HEK293 (cell line): Measurements from ENCODE around the gene AQP12A.

Source experiments
- CTCF ChIA-PET: fragments of 350-600 bp; formaldehyde crosslinking; extraction: SDS; loops from one replicate; lab custom pipeline; 2021; ENCODE audit warnings: antibody characterized with exemption; lab: Yijun Ruan, JAX
- POLR2A ChIA-PET: fragments of 300-600 bp; formaldehyde crosslinking; extraction: SDS; loops from one replicate; lab custom pipeline; 2020; ENCODE audit warnings: antibody characterized with exemption, inconsistent platforms; lab: Yijun Ruan, JAX
- H3K27ac ChIP-seq: fragments of 200-500 bp; sonication (Bioruptor generic); 2 replicates; pipeline ENCODE4 v1.5.1; 2014; ENCODE audit warnings: low read depth, low read length, control low read depth, inconsistent platforms; ENCODE audit errors: extremely low read depth
- H3K36me3 ChIP-seq, 2 experiments: fragments of 200-500 bp in 1 of 2; sonication (Bioruptor generic) in 1 of 2; 1 replicate in 1 of 2; 2 replicates in 1 of 2; pipeline ENCODE4 v1.5.1; 2014 to 2017; ENCODE audit warnings: inconsistent platforms in 2 of 2, low read length in 2 of 2; ENCODE audit not compliant: control insufficient read depth in 2 of 2, insufficient read depth in 1 of 2
- H3K4me1 ChIP-seq: fragments of 200-500 bp; sonication (Bioruptor generic); 2 replicates; pipeline ENCODE4 v1.5.1; 2014; ENCODE audit warnings: mild to moderate bottlenecking, low read length, inconsistent platforms; ENCODE audit not compliant: control insufficient read depth, insufficient read depth
- H3K4me3 ChIP-seq: 2 replicates; pipeline ENCODE4 v1.5.1; 2011; ENCODE audit warnings: low read depth, mild to moderate bottlenecking, control low read depth, low read length, moderate library complexity
- H3K9me3 ChIP-seq: fragments of 200-500 bp; sonication (Bioruptor generic); 2 replicates; pipeline ENCODE4 v1.5.1; 2014; ENCODE audit warnings: low read depth, low read length, inconsistent platforms; ENCODE audit not compliant: control insufficient read depth, insufficient read depth
- ELK4 ChIP-seq: IDR thresholded peaks from 2 replicates; pipeline ENCODE4 v1.6.1; 2011; ENCODE audit warnings: mild to moderate bottlenecking, low read depth, low read length, borderline replicate concordance
- GLI4 ChIP-seq: fragments of 450-650 bp; formaldehyde crosslinking; IDR thresholded peaks from 2 replicates; pipeline ENCODE4 v1.5.1; 2016; ENCODE audit warnings: missing biosample characterization, missing genetic modification characterization
- GLIS1 ChIP-seq: fragments of 450-650 bp; formaldehyde crosslinking; IDR thresholded peaks from 2 replicates; pipeline ENCODE4 v1.5.1; 2016; ENCODE audit warnings: missing biosample characterization, missing genetic modification characterization
- GLIS2 ChIP-seq: fragments of 450-650 bp; formaldehyde crosslinking; IDR thresholded peaks from 2 replicates; pipeline ENCODE4 v1.5.1; 2016; ENCODE audit warnings: missing biosample characterization, missing genetic modification characterization
- KLF8 ChIP-seq: fragments of 450-650 bp; formaldehyde crosslinking; IDR thresholded peaks from 2 replicates; pipeline ENCODE4 v1.5.1; 2016; ENCODE audit warnings: missing biosample characterization, missing genetic modification characterization
- MEIS1 ChIP-seq: sonication (generic); formaldehyde crosslinking; IDR thresholded peaks from 2 replicates; pipeline ENCODE4 v1.8.1; 2022; ENCODE audit warnings: missing genetic modification reagents, mild to moderate bottlenecking, borderline replicate concordance
- OSR2 ChIP-seq: fragments of 450-650 bp; formaldehyde crosslinking; IDR thresholded peaks from 2 replicates; pipeline ENCODE4 v1.5.1; 2016; ENCODE audit warnings: missing biosample characterization, missing genetic modification characterization
- OVOL3 ChIP-seq: fragments of 450-650 bp; formaldehyde crosslinking; IDR thresholded peaks from 2 replicates; pipeline ENCODE4 v1.5.1; 2016; ENCODE audit warnings: missing biosample characterization, missing genetic modification characterization
- PRDM10 ChIP-seq: fragments of 450-650 bp; formaldehyde crosslinking; IDR thresholded peaks from 2 replicates; pipeline ENCODE4 v1.5.1; 2016; ENCODE audit warnings: missing biosample characterization, missing genetic modification characterization
- SALL2 ChIP-seq: fragments of 450-650 bp; formaldehyde crosslinking; IDR thresholded peaks from 2 replicates; pipeline ENCODE4 v1.5.0; 2017; ENCODE audit warnings: missing biosample characterization, mild to moderate bottlenecking, missing genetic modification characterization, borderline replicate concordance
- SP2 ChIP-seq: fragments of 450-650 bp; formaldehyde crosslinking; IDR thresholded peaks from 2 replicates; pipeline ENCODE4 v1.5.1; 2016; ENCODE audit warnings: missing biosample characterization, missing genetic modification characterization
- SP7 ChIP-seq: fragments of 450-650 bp; formaldehyde crosslinking; IDR thresholded peaks from 2 replicates; pipeline ENCODE4 v1.5.1; 2016; ENCODE audit warnings: missing biosample characterization, missing genetic modification characterization
- ZBTB10 ChIP-seq: fragments of 450-650 bp; formaldehyde crosslinking; IDR thresholded peaks from 2 replicates; pipeline ENCODE4 v1.5.1; 2016; ENCODE audit warnings: missing biosample characterization, missing genetic modification characterization
- ZBTB20 ChIP-seq: fragments of 450-650 bp; formaldehyde crosslinking; IDR thresholded peaks from 2 replicates; pipeline ENCODE4 v1.5.1; 2016; ENCODE audit warnings: missing biosample characterization, missing genetic modification characterization
- ZIC2 ChIP-seq: fragments of 450-650 bp; formaldehyde crosslinking; IDR thresholded peaks from 2 replicates; pipeline ENCODE4 v1.5.1; 2016; ENCODE audit warnings: missing biosample characterization, missing genetic modification characterization
- ZNF112 ChIP-seq: fragments of 450-650 bp; formaldehyde crosslinking; IDR thresholded peaks from 2 replicates; pipeline ENCODE4 v1.5.0; 2017; ENCODE audit warnings: missing biosample characterization, missing genetic modification characterization
- ZNF362 ChIP-seq: fragments of 450-650 bp; formaldehyde crosslinking; IDR thresholded peaks from 2 replicates; pipeline ENCODE4 v1.5.1; 2016; ENCODE audit warnings: missing biosample characterization, missing genetic modification characterization
- ZNF529 ChIP-seq: fragments of 450-650 bp; formaldehyde crosslinking; IDR thresholded peaks from 2 replicates; pipeline ENCODE4 v1.5.1; 2017; ENCODE audit warnings: missing genetic modification characterization, missing biosample characterization; ENCODE audit not compliant: insufficient replicate concordance
- ZNF555 ChIP-seq: fragments of 450-650 bp; formaldehyde crosslinking; conservative IDR thresholded peaks from 2 replicates; pipeline ENCODE4 v1.5.1; 2017; ENCODE audit warnings: missing biosample characterization, mild to moderate bottlenecking, missing genetic modification characterization, inconsistent platforms
- ZNF558 ChIP-seq: fragments of 450-650 bp; formaldehyde crosslinking; IDR thresholded peaks from 2 replicates; pipeline ENCODE4 v1.5.1; 2016; ENCODE audit warnings: missing biosample characterization, missing genetic modification characterization
- ZNF561 ChIP-seq: fragments of 450-650 bp; IDR thresholded peaks from 2 replicates; pipeline ENCODE4 v1.5.1; 2018; ENCODE audit warnings: missing biosample characterization, missing genetic modification characterization, borderline replicate concordance
- ZNF571 ChIP-seq: fragments of 450-650 bp; formaldehyde crosslinking; IDR thresholded peaks from 2 replicates; pipeline ENCODE4 v1.5.0; 2017; ENCODE audit warnings: missing biosample characterization, missing genetic modification characterization
- ZNF624 ChIP-seq: fragments of 450-650 bp; formaldehyde crosslinking; IDR thresholded peaks from 2 replicates; pipeline ENCODE4 v1.5.1; 2017; ENCODE audit warnings: missing biosample characterization, missing genetic modification characterization
- ZNF658 ChIP-seq: fragments of 450-650 bp; formaldehyde crosslinking; IDR thresholded peaks from 2 replicates; pipeline ENCODE4; 2016; ENCODE audit warnings: missing biosample characterization, missing genetic modification characterization

The AQP12A gene

GRCh38 chr2:240705204-240705791, 13.6 kb downstream of the AQP12A start:
- TF ChIP-seq ZNF658: no peak
- TF ChIP-seq MEIS1 (CRISPR knock-in tag): no peak
- TF ChIP-seq OVOL3 (tag by site-specific recombination): no peak
- TF ChIP-seq ZNF112 (tag by site-specific recombination): no peak
- no peak for TF ChIP-seq ZIC2 (tag by site-specific recombination)
- no peak for TF ChIP-seq ZNF555 (tag by site-specific recombination)
- TF ChIP-seq ZNF529 (tag by site-specific recombination): no peak
- TF ChIP-seq ZNF571: no peak
- no peak for TF ChIP-seq ZNF624 (tag by site-specific recombination)
- no peak for TF ChIP-seq ZNF558 (tag by site-specific recombination)
- no peak for TF ChIP-seq SP2
- TF ChIP-seq ELK4: no peak
- TF ChIP-seq ZNF362 (tag by site-specific recombination): no peak
- TF ChIP-seq ZBTB20 (tag by site-specific recombination): no peak
- CTCF ChIA-PET: interaction anchor here (0.5 to 0.6 kb wide), 2 partner anchors 21 to 137 kb away, joined by 3 to 6 read pairs; no protein-coding TSS in a partner anchor

GRCh38 chr2:240707043-240707756, 15.5 kb downstream of the AQP12A start:
- Histone ChIP-seq H3K9me3 (no peaks in the 10 kb centered on the region), H3K36me3 (no peaks in the 10 kb centered on the region), H3K4me1 (no peaks in the 10 kb centered on the region), H3K4me3 (no peak overlapping the region), H3K27ac (no peak overlapping the region)
- ChIA-PET POLR2A (no interaction called here), CTCF (no interaction called here)
- TF ChIP-seq SP7 (no peak), ZNF561 (no peak), MEIS1 (CRISPR knock-in tag) (no peak), SALL2 (tag by site-specific recombination) (no peak), GLIS1 (no peak)

More at GRCh38 chr2:240705204-240705791, 13.6 kb downstream of the AQP12A start:
- Histone ChIP-seq H3K36me3 (no peaks in the 10 kb centered on the region), H3K4me1 (no peaks in the 10 kb centered on the region), H3K4me3 (no peak overlapping the region), H3K27ac (no peak overlapping the region), H3K9me3 (no peaks in the 10 kb centered on the region)
- POLR2A ChIA-PET: no interaction called here

- Histone ChIP-seq H3K9me3 (no peaks in the 10 kb centered on the region), H3K27ac (no peak overlapping the region), H3K36me3 (no peaks in the 10 kb centered on the region), H3K4me3 (no peak overlapping the region), H3K4me1 (no peaks in the 10 kb centered on the region)
- POLR2A ChIA-PET: no interaction called here
- CTCF ChIA-PET: no interaction called here
- no peak for TF ChIP-seq SALL2 (tag by site-specific recombination)
- TF ChIP-seq MEIS1 (CRISPR knock-in tag): no peak
- TF ChIP-seq GLIS2 (tag by site-specific recombination): no peak
- no peak for TF ChIP-seq KLF8 (tag by site-specific recombination)
- no peak for TF ChIP-seq PRDM10 (tag by site-specific recombination)
- TF ChIP-seq GLI4: no peak
- no peak for TF ChIP-seq OSR2 (tag by site-specific recombination)
- no peak for TF ChIP-seq ZBTB10
Observed at GRCh38 chr2:240707821-240708220, 16.2 kb downstream of the AQP12A start.
